Tibial nerve (tissue), 4 donors: Measurements from ENCODE around the gene MFSD2B. TPM values are rescaled to one million over a fixed set of nuclear protein-coding genes. Genes with fewer than 3 reads are reported as not detected.

ENCODE experiments used
- DNase-seq, 2 donors: peaks; one replicate each; pipeline ENCODE4 v3.0.0-alpha.2; 2019; ENCODE audit warnings: low spot score in 2 of 2
- H3K27ac ChIP-seq, 4 donors: fragments of 200-600 bp; sonication (generic) in 3 of 4; one replicate each; pipeline ENCODE4 v1.5.1; 2017 to 2019; ENCODE audit warnings: mild to moderate bottlenecking in 1 of 4
- H3K27me3 ChIP-seq, 2 donors: fragments of 200-600 bp; sonication (generic) in 1 of 2; one replicate each; pipeline versions ENCODE4 v1.5.1 to v1.6.0; 2017 to 2019
- H3K36me3 ChIP-seq, 3 donors: fragments of 200-600 bp; sonication (generic); one replicate each; pipeline ENCODE4 v1.5.1; 2018 to 2019
- H3K4me1 ChIP-seq, 4 donors: fragments of 200-600 bp; sonication (generic) in 3 of 4; one replicate each; pipeline ENCODE4 v1.5.1; 2017 to 2019
- H3K4me3 ChIP-seq, 4 donors: fragments of 200-600 bp; sonication (generic) in 3 of 4; one replicate each; pipeline ENCODE4 v1.5.1; 2017 to 2019; ENCODE audit warnings: mild to moderate bottlenecking in 1 of 4, moderate library complexity in 1 of 4
- H3K9me3 ChIP-seq, 4 donors: fragments of 200-600 bp; sonication (generic) in 3 of 4; one replicate each; pipeline ENCODE4 v1.5.1; 2017 to 2019
- CTCF ChIP-seq, 5 experiments: fragments of 200-600 bp in 3 of 5; fragments of 450-650 bp in 2 of 5; sonication (generic) in 3 of 5; IDR thresholded peaks; one replicate each; pipeline ENCODE4 v1.5.1; 2016 to 2019; ENCODE audit warnings: antibody characterized with exemption in 5 of 5, mild to moderate bottlenecking in 3 of 5, moderate library complexity in 2 of 5
- EP300 ChIP-seq, 2 donors: sonication (generic); formaldehyde crosslinking; IDR thresholded peaks; one replicate each; pipeline ENCODE4 v1.6.1; 2017; ENCODE audit warnings: antibody characterized with exemption in 2 of 2, mild to moderate bottlenecking in 1 of 2
- POLR2A ChIP-seq, 2 donors: fragments of 450-650 bp; IDR thresholded peaks; one replicate each; pipeline ENCODE4 v1.6.1; 2017; ENCODE audit warnings: antibody characterized with exemption in 2 of 2, mild to moderate bottlenecking in 2 of 2, moderate library complexity in 2 of 2
- WGBS, 2 donors: methylation state at CpG; one replicate each; pipeline ENCODE4 v1.1.5; 2018; 5-methylcytosine and 5-hydroxymethylcytosine counted together
- total RNA-seq, 4 donors: library from RNA; depleted of rRNA; stranded (reverse); fragments of >200 nt; gene quantifications; one replicate each; pipeline ENCODE4 v1.1.0, GENCODE V29; 2016

Gene MFSD2B
- total RNA-seq, 4 donors from 2014 or later = 0.98 to 1.0 TPM; not detected in 2

GRCh38 chr2:24022975-24023575, 13.2 kb downstream of the MFSD2B start:
- H3K36me3 ChIP-seq = peaks cover 0 to 59% (median 0%) of the 10 kb centered on the region in 3 donors
- TF ChIP-seq EP300 (IDR thresholded peaks at IDR 0.05) = no peak
- TF ChIP-seq CTCF (IDR thresholded peaks at IDR 0.05) = no peak
- no peak for TF ChIP-seq POLR2A (IDR thresholded peaks at IDR 0.05)
- no peaks in the 10 kb centered on the region for H3K9me3 ChIP-seq
- H3K4me3 ChIP-seq = no peak overlapping the region
- no peak for DNase-seq
- H3K27ac ChIP-seq = no peak overlapping the region
- WGBS, 2 donors = 83 to 93% methylated on average over 15 of the region's 16 CpGs
- no peaks in the 10 kb centered on the region for H3K4me1 ChIP-seq
- H3K27me3 ChIP-seq = no peaks in the 10 kb centered on the region

- TF ChIP-seq CTCF (IDR thresholded peaks at IDR 0.05) (peak in 2 of 5 experiments; percentile 7 to 17), POLR2A (IDR thresholded peaks at IDR 0.05) (no peak)
- Histone ChIP-seq H3K4me3 (no peak overlapping the region), H3K27me3 (no peaks in the 10 kb centered on the region), H3K4me1 (no peaks in the 10 kb centered on the region), H3K36me3 (peaks cover 0 to 69% (median 0%) of the 10 kb centered on the region in 3 donors), H3K27ac (no peak overlapping the region), H3K9me3 (no peaks in the 10 kb centered on the region)
- DNase-seq = no peak
- 49 to 74% methylated on average over 5 to 12 of the region's 12 CpGs for WGBS, 2 donors
Observed at GRCh38 chr2:24024018-24024417, 14.1 kb downstream of the MFSD2B start.

- Histone ChIP-seq H3K36me3 (peaks cover 0 to 80% (median 0%) of the 10 kb centered on the region in 3 donors), H3K27me3 (no peaks in the 10 kb centered on the region), H3K4me1 (no peaks in the 10 kb centered on the region), H3K27ac (no peak overlapping the region), H3K4me3 (no peak overlapping the region), H3K9me3 (no peaks in the 10 kb centered on the region)
- 85 to 87% methylated on average over 16 to 17 of the region's 17 CpGs for WGBS, 2 donors
- TF ChIP-seq CTCF (IDR thresholded peaks at IDR 0.05) (no peak), EP300 (IDR thresholded peaks at IDR 0.05) (no peak), POLR2A (IDR thresholded peaks at IDR 0.05) (no peak)
- no peak for DNase-seq
Observed at GRCh38 chr2:24024996-24025663, 15.2 kb downstream of the MFSD2B start.

- Histone ChIP-seq H3K27ac (no peak overlapping the region), H3K27me3 (no peaks in the 10 kb centered on the region), H3K4me3 (no peak overlapping the region), H3K9me3 (no peaks in the 10 kb centered on the region), H3K4me1 (no peaks in the 10 kb centered on the region), H3K36me3 (peaks cover 0 to 91% (median 5%) of the 10 kb centered on the region in 3 donors)
- no peak for TF ChIP-seq CTCF (IDR thresholded peaks at IDR 0.05)
- no peak for TF ChIP-seq EP300 (IDR thresholded peaks at IDR 0.05)
- TF ChIP-seq POLR2A (IDR thresholded peaks at IDR 0.05) = no peak
- WGBS, 2 donors = 46 to 47% methylated on average over 2 of the region's 2 CpGs
- DNase-seq = no peak
Observed at GRCh38 chr2:24026233-24026632, 16.3 kb downstream of the MFSD2B start.

GRCh38 chr2:24038786-24039499, 29.1 kb downstream of the MFSD2B start:
- WGBS, 2 donors = 93 to 95% methylated on average over 9 of the region's 9 CpGs

More at GRCh38 chr2:24038786-24039499, 29.1 kb downstream of the MFSD2B start:
- no peak overlapping the region for H3K27ac ChIP-seq
- DNase-seq = no peak
- H3K4me3 ChIP-seq = no peak overlapping the region
- H3K36me3 ChIP-seq = peaks cover 0 to 26% (median 16%) of the 10 kb centered on the region in 3 donors
- TF ChIP-seq CTCF (IDR thresholded peaks at IDR 0.05) (no peak), EP300 (IDR thresholded peaks at IDR 0.05) (no peak), POLR2A (IDR thresholded peaks at IDR 0.05) (no peak)
- peaks cover 0 to 6% (median 0%) of the 10 kb centered on the region in 4 donors for H3K4me1 ChIP-seq
- H3K27me3 ChIP-seq = no peaks in the 10 kb centered on the region
- no peaks in the 10 kb centered on the region for H3K9me3 ChIP-seq
